Astrocyte (in vitro differentiated cells and primary cell): ENCODE measurements around the gene AGA.

ENCODE experiments used
- CTCF ChIP-seq: IDR thresholded peaks from 2 replicates; pipeline ENCODE4 v1.5.1; 2011; ENCODE audit warnings: low read depth, mild to moderate bottlenecking, inconsistent platforms, low read length, moderate library complexity; ENCODE audit not compliant: insufficient read depth
- EZH2 ChIP-seq: IDR thresholded peaks from 2 replicates; pipeline ENCODE4 v1.6.1; 2012; ENCODE audit warnings: mild to moderate bottlenecking, low read length, inconsistent platforms; ENCODE audit not compliant: insufficient read depth

GRCh38 chr4:177489471-177490246 lies 47.4 kb upstream of the AGA start:
- TF ChIP-seq EZH2 = no peak
- no peak for TF ChIP-seq CTCF
